Head of caudate nucleus (tissue), 42 donors: Measurements from ENCODE around the gene ACER2.
"Not testable (repeated sequence)": the region's sequence is repeated elsewhere in the genome, so short reads cannot be mapped to it uniquely, and the experiment has no call there.

Experiments
- DNase-seq, 42 donors: peaks; one replicate each; pipeline versions ENCODE4 v3.0.0 to v3.0.0-alpha.2; 2020 to 2021; ENCODE audit warnings: mixed read lengths in 7 of 42
- intact Hi-C: fragments of 100-400 bp; cut with DNase I; formaldehyde crosslinking; loops from one replicate; pipeline ENCODE4 v1.15.0; 2022

The ACER2 gene

GRCh38 chr9:19408693-19409400 lies at the start of gene ACER2:
Gene ACER2 (plus strand): TSS chr9:19409009. CDS start chr9:19409085, 76 bp downstream.
- intact Hi-C loops: no loop called here
- DNase-seq: peak; percentile 82 to 98 (median 94)

GRCh38 chr9:19369107-19369506 lies 39.7 kb upstream of the ACER2 start:
- DNase-seq: no peak

DNA sequence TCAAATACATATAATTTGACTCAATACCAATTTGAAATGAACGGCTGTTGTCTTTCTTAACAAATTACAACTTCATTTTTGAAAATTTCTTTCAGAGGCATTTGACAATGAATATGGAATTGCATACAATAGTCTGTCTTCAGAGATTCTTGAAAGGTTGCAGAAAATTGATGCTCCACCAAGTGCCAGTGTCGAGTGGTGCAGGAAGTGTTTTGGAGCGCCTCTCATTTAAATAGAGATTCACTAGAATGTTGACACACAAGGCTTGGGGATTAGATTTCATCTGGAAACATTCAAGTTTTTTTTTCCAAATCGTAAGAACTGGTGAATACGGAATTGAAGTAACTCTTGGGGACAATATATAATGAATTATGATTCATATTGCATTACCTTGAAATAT lies 36.9 kb upstream of the ACER2 start:
- intact Hi-C loops: loop anchor here (10.0 kb wide), 1 partner anchor 317 kb away; no protein-coding TSS in a partner anchor
- DNase-seq: peak in 7 of 42 donors; percentile 14 to 46 (median 28)

More at GRCh38 chr9:19369107-19369506, 39.7 kb upstream of the ACER2 start:
- intact Hi-C loops: no loop called here

- no peak for DNase-seq
- intact Hi-C loops: loop anchor here (10.0 kb wide), 1 partner anchor 318 kb away; no protein-coding TSS in a partner anchor
Observed at GRCh38 chr9:19372567-19372966, 36.2 kb upstream of the ACER2 start.

GRCh38 chr9:19373527-19373926 lies 35.3 kb upstream of the ACER2 start:
- intact Hi-C loops: loop anchor here (10.0 kb wide), 1 partner anchor 319 kb away; no protein-coding TSS in a partner anchor
- no peak for DNase-seq

GRCh38 chr9:19375538-19375937 lies 33.3 kb upstream of the ACER2 start:
- no peak for DNase-seq
- intact Hi-C loops: loop anchor here (10.0 kb wide), 1 partner anchor 321 kb away; no protein-coding TSS in a partner anchor

DNA sequence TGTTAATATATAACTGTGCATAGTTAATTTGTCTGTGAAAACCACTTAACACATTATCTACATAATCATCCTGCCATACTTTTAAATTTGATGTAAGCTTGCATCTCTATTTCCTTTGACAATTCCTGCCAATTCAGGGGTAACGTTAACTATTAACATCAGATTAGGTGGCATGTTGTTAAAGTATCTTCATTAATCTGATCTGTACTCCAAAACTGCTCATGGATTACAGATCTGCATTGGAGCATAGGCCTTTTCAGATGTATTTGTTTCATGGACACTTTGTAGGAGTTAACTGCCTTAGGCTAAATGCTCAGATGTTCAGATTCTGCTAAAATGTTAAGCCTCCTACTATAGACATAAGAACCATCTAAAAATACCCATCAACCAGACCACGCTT lies 31.9 kb upstream of the ACER2 start:
- intact Hi-C loops: loop anchor here (10.0 kb wide), 1 partner anchor 322 kb away; no protein-coding TSS in a partner anchor
- no peak for DNase-seq

DNA sequence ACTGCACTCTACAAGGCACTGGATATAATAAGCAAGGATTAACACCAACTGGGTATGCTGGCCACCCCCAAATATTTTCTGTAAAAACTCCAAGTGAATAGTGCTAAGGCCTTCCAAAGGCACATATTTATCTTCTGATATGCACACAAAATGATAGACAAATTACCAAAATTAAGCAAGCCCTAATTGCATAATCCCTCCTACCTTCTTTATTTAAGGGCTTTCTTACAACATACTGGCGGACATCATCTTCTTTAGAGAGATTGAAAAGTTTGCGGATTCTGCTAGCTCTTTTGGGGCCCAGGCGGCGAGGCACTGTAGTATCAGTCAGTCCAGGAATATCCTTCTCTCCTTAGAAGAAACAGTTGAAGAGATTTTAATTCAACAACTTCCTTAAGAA lies 30.6 kb upstream of the ACER2 start:
- intact Hi-C loops: loop anchor here (10.0 kb wide), 1 partner anchor 323 kb away; no protein-coding TSS in a partner anchor

GRCh38 chr9:19378647-19379046 lies 30.2 kb upstream of the ACER2 start:
- intact Hi-C loops: loop anchor here (10.0 kb wide), 1 partner anchor 324 kb away; no protein-coding TSS in a partner anchor
- DNase-seq: peak in 1 of 42 donors; percentile 58

More for the DNA sequence above, 30.6 kb upstream of the ACER2 start:
- DNase-seq: peak in 1 of 42 donors; percentile 34

GRCh38 chr9:19379283-19379682 lies 29.5 kb upstream of the ACER2 start:
- intact Hi-C loops: loop anchor here (10.0 kb wide), 1 partner anchor 324 kb away; no protein-coding TSS in a partner anchor
- no peak for DNase-seq

GRCh38 chr9:19379697-19380046 lies 29.1 kb upstream of the ACER2 start:
- intact Hi-C loops: loop anchor here (2.0 to 10.0 kb wide), 2 partner anchors 277 to 325 kb away; partner anchors contain the start of gene HAUS6
- peak in 17 of 42 donors; percentile 5 to 67 (median 35) for DNase-seq

GRCh38 chr9:19380826-19381075 lies 28.1 kb upstream of the ACER2 start:
- intact Hi-C loops: loop anchor here (2.0 kb wide), 1 partner anchor 278 kb away; the partner anchor contains the start of gene HAUS6
- DNase-seq: no peak

- no peak for DNase-seq
- intact Hi-C loops: loop anchor here (2.0 kb wide), 1 partner anchor 279 kb away; the partner anchor contains the start of gene HAUS6
Observed at GRCh38 chr9:19381656-19382055, 27.2 kb upstream of the ACER2 start.

DNA sequence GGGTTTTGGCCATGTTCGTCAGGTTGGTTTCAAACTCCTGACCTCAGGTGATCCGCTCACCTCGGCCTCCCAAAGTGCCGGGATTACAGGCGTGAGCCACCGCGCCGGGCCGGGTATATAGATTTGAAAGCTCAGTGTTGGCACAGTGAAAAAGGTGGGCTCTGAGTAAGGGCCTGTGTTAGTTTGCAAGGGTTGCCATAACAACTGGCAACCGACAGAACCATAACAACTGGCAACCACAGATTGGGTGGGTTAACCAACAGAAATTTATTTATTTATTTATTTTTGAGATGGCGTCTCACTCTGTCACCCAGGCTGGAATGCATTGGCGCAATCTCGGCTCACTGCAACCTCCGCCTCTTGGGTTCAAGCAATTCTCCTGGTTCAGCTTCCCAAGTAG lies 23.6 kb upstream of the ACER2 start:
- intact Hi-C loops, DNase-seq: not testable (repeated sequence)

DNA sequence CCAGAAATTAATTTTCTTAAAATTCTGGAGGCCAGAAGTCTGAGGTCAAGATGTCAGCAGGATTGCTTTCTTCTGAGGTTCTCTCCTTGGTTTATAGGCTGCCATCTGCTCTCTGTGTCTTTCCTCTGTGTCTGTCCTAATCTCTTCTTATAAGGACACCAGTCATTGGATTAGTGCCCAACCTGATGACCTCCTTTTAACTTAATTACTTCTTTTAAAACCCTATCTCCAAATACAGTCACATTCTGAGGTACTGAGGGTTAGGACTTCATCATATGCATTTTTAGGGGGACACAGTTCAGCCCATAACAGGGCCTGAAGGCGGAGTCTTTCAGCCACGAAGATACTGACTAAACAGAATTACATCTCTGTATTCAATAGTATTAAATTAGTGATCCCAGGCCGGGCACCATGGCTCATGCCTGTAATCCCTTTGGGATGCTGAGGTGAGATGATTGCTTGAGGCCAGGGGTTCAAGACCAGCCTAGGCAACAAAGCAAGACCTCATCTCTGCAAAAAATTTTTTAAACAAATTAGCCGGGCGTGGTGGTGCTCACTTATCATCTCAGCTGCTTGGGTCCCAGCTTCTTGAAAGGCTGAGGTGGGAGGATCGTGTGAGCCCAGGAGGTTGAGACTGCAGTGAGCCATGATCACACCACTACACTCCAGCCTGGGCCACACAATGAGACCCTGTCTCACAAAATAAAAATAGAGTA lies 22.9 kb upstream of the ACER2 start:
- intact Hi-C loops: no loop called here
- no peak for DNase-seq

- no peak for DNase-seq
- intact Hi-C loops: no loop called here
Observed at GRCh38 chr9:19386502-19387044, 22.2 kb upstream of the ACER2 start.

- no peak for DNase-seq
- intact Hi-C loops: no loop called here
Observed at GRCh38 chr9:19387317-19387716, 21.5 kb upstream of the ACER2 start.

DNA sequence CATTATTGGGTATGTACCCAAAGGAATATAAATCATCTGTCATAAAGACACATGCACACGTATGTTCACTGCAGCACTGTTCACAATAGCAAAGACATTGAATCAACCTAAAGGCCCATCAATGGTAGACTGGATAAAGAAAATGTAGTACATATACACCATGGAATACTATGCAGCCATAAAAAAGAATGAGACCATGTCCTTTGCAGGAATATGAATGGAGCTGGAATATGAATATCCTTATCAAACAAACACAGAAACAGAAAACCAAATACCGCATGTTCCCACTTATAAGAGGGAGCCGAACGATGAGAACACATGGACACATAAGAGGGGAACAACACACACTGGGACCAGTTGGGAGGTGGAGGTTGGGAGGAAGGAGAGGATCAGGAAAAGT lies 19.3 kb upstream of the ACER2 start:
- DNase-seq, intact Hi-C loops: not testable (repeated sequence)

- intact Hi-C loops: no loop called here
- no peak for DNase-seq
Observed at GRCh38 chr9:19397845-19398244, 11.0 kb upstream of the ACER2 start.

- intact Hi-C loops: not testable (repeated sequence)
Observed at GRCh38 chr9:19403231-19403630, 5.6 kb upstream of the ACER2 start.

More at GRCh38 chr9:19403231-19403630, 5.6 kb upstream of the ACER2 start:
- not testable (repeated sequence) for DNase-seq
